ENCODE measurements around the gene FOXN3. TPM values are rescaled to one million over a fixed set of nuclear protein-coding genes. Genes with fewer than 3 reads are reported as not detected.

The FOXN3 gene
- total and polyA plus RNA-seq, 10 of the 15 experiments (the other 5 are each of a cell fraction or from before 2014, with no cell fraction given): 4.5 to 68.9 (median 29.7) TPM

- ChIA-PET CTCF (no interaction called here), RAD21 (ENCODE audit: unreplicated experiment) (no interaction called here), POLR2A (interaction anchor here (0.5 to 0.6 kb wide), 2 partner anchors 20 to 113 kb away, joined by 3 to 4 read pairs; no protein-coding TSS in a partner anchor), SMC1A (ENCODE audit: uncharacterized antibody, unreplicated experiment) (interaction anchor here (0.8 to 1.7 kb wide), 3 partner anchors 11 to 206 kb away, joined by 3 to 5 read pairs (median 4); no protein-coding TSS in a partner anchor)
- TF ChIP-seq IKZF2 (IDR thresholded peaks at IDR 0.05) (no peak), SUPT20H (IDR thresholded peaks at IDR 0.05; ENCODE audit: borderline replicate concordance, control insufficient read depth, low read depth, low read length) (no peak), TBL1XR1 (IDR thresholded peaks at IDR 0.05; ENCODE audit: low read depth, low read length) (no peak), RFX5 (IDR thresholded peaks at IDR 0.05; ENCODE audit: low read depth, low read length) (no peak), POU2F2 (IDR thresholded peaks at IDR 0.05; ENCODE audit: borderline replicate concordance, low read depth, low read length) (no peak), PML (IDR thresholded peaks at IDR 0.05; ENCODE audit: low read length) (no peak), HDAC6 (IDR thresholded peaks at IDR 0.05; ENCODE audit: unreplicated experiment) (no peak), MTA2 (IDR thresholded peaks at IDR 0.05; ENCODE audit: low read depth) (no peak), CBFB (IDR thresholded peaks at IDR 0.05; ENCODE audit: low read depth) (no peak), HCFC1 (IDR thresholded peaks at IDR 0.05; ENCODE audit: low read length) (no peak), ZNF24 (IDR thresholded peaks at IDR 0.05) (no peak), RBBP5 (conservative IDR thresholded peaks at IDR 0.05) (no peak), EZH2 (IDR thresholded peaks at IDR 0.05; ENCODE audit: borderline replicate concordance, control insufficient read depth, low read depth, low read length) (no peak), ELK1 (IDR thresholded peaks at IDR 0.05; ENCODE audit: low read depth, low read length) (no peak), POLR2A (IDR thresholded peaks at IDR 0.05; ENCODE audit: low read depth, low read length) (no peak), ATF2 (IDR thresholded peaks at IDR 0.05; ENCODE audit: low read length) (no peak), BCLAF1 (IDR thresholded peaks at IDR 0.05) (no peak), ZBED1 (IDR thresholded peaks at IDR 0.05; ENCODE audit: borderline replicate concordance) (no peak), CHD1 (IDR thresholded peaks at IDR 0.05; ENCODE audit: low read depth, low read length) (no peak)
- Histone ChIP-seq H3K36me3 (ENCODE audit: control insufficient read depth in 2 of 2, insufficient read depth in 2 of 2, low read length in 1 of 2) (no peaks in the 10 kb centered on the region), H3K4me3 (no peak overlapping the region), H2AFZ (ENCODE audit: control insufficient read depth, low read depth, low read length) (no peak overlapping the region), H4K20me1 (ENCODE audit: control insufficient read depth, insufficient read depth) (no peaks in the 10 kb centered on the region), H3K9ac (ENCODE audit: control insufficient read depth, insufficient read depth, low read length) (no peak overlapping the region), H3K4me2 (ENCODE audit: control insufficient read depth, insufficient read depth) (no peak overlapping the region), H3K27me3 (replicated peaks in 1 of 2; ENCODE audit: control insufficient read depth in 2 of 2, insufficient read depth in 2 of 2, low read length in 1 of 2) (no peaks in the 10 kb centered on the region), H3K4me1 (ENCODE audit: control insufficient read depth, insufficient read depth, low read length) (peaks cover 21% of the 10 kb centered on the region), H3K79me2 (ENCODE audit: control insufficient read depth, insufficient read depth, low read length) (no peaks in the 10 kb centered on the region; the same call in 1 of the 2 replicates), H3K27ac (ENCODE audit: control insufficient read depth, insufficient read depth) (no peak overlapping the region), H3K9me3 (replicated peaks; ENCODE audit: control insufficient read depth, insufficient read depth, low read length) (no peaks in the 10 kb centered on the region)
- intact Hi-C loops (cut with micrococcal nuclease; ENCODE audit: unreplicated experiment) (no loop called here), in situ Hi-C loops (cut with MboI) (loop anchor here (25.0 kb wide), 1 partner anchor 398 kb away; no protein-coding TSS in a partner anchor)
- 100% methylated on average over 7 of the region's 7 CpGs for WGBS (ENCODE audit: insufficient coverage, insufficient replicate concordance, low lambda C conversion rate, missing lambda C conversion rate)
- FAIRE-seq (no peak), DNase-seq (ENCODE audit: low read depth, low spot score) (no peak), ATAC-seq (no peak)
- no TSS peak for BruUV-seq (replicated peaks)
Measured at GRCh38 chr14:89435492-89435891, 18.5 kb upstream of the FOXN3 start.
